ENCODE results near the gene FASTK.
"Not testable (repeated sequence)": the region's sequence is repeated elsewhere in the genome, so short reads cannot be mapped to it uniquely, and the experiment has no call there.

The FASTK gene

GRCh38 chr7:151045967-151046366 is 34.6 kb downstream of the FASTK start:
- DNase-seq = no peak

GRCh38 chr7:151045262-151045661 is 35.3 kb downstream of the FASTK start:
- no peak for DNase-seq

- DNase-seq = no peak
These were observed 36.6 kb downstream of the FASTK start for GRCh38 chr7:151043959-151044358.

GRCh38 chr7:151043449-151043848 is 37.2 kb downstream of the FASTK start:
- not testable (repeated sequence) for DNase-seq

GRCh38 chr7:151040616-151041375 is 39.8 kb downstream of the FASTK start:
- DNase-seq = no peak

- DNase-seq = no peak
These were observed 40.6 kb downstream of the FASTK start for GRCh38 chr7:151039850-151040548.

- peak; percentile 63 for DNase-seq
These were observed 41.4 kb downstream of the FASTK start for GRCh38 chr7:151038951-151039849.

- DNase-seq = no peak
These were observed 44.7 kb downstream of the FASTK start for GRCh38 chr7:151035902-151036301.

- no peak for DNase-seq
These were observed 45.4 kb downstream of the FASTK start for GRCh38 chr7:151035026-151035717.

GRCh38 chr7:151034312-151035025 is 46.1 kb downstream of the FASTK start:
- DNase-seq = no peak

- no peak for DNase-seq
These were observed 46.8 kb downstream of the FASTK start for GRCh38 chr7:151033864-151034249.

GRCh38 chr7:151032936-151033863 is 47.4 kb downstream of the FASTK start:
- DNase-seq = no peak

- DNase-seq = no peak
These were observed 49.6 kb downstream of the FASTK start for GRCh38 chr7:151031011-151031410.

- DNase-seq = no peak
These were observed 51.6 kb downstream of the FASTK start for GRCh38 chr7:151028948-151029501.

GRCh38 chr7:151028131-151028947 is 52.3 kb downstream of the FASTK start, which contains the start of gene ABCB8:
ABCB8 (plus strand) TSS chr7:151028450; CDS start chr7:151028516, 66 bp downstream.
- peak; percentile 96 for DNase-seq

GRCh38 chr7:151027728-151028130 is 52.9 kb downstream of the FASTK start:
- DNase-seq = not testable (repeated sequence)

GRCh38 chr7:151026771-151027727 is 53.6 kb downstream of the FASTK start:
- DNase-seq = not testable (repeated sequence)
